NK-92 (cell line): Measurements from ENCODE around the gene HOXA3.

Experiments
- DNase-seq: peaks from one replicate; lab custom pipeline; 2025; ENCODE audit not compliant: unreplicated experiment; lab: John Stamatoyannopoulos, UW

HOXA3 gene

GRCh38 chr7:27116962-27117886 is 35.2 kb downstream of the HOXA3 start:
- no peak for DNase-seq

- no peak for DNase-seq
Observed at GRCh38 chr7:27116031-27116961, 36.1 kb downstream of the HOXA3 start.

- DNase-seq, result no peak
Observed at GRCh38 chr7:27115221-27116026, 37.0 kb downstream of the HOXA3 start.

GRCh38 chr7:27114881-27115220 is 37.5 kb downstream of the HOXA3 start:
- DNase-seq, result no peak

- no peak for DNase-seq
Observed at GRCh38 chr7:27113991-27114769, 38.2 kb downstream of the HOXA3 start.

- DNase-seq, result no peak
Observed at GRCh38 chr7:27112955-27113949, 39.1 kb downstream of the HOXA3 start.

GRCh38 chr7:27112361-27112760 is 40.0 kb downstream of the HOXA3 start:
- no peak for DNase-seq

GRCh38 chr7:27111751-27112277 is 40.6 kb downstream of the HOXA3 start:
- DNase-seq, result no peak

- no peak for DNase-seq
Observed at GRCh38 chr7:27111042-27111750, 41.2 kb downstream of the HOXA3 start.

- DNase-seq, result no peak
Observed at GRCh38 chr7:27110186-27111031, 42.0 kb downstream of the HOXA3 start.

GRCh38 chr7:27109466-27110185 is 42.8 kb downstream of the HOXA3 start:
- no peak for DNase-seq

GRCh38 chr7:27108390-27109127 is 43.8 kb downstream of the HOXA3 start:
- DNase-seq, result no peak

- DNase-seq, result no peak
Observed at GRCh38 chr7:27107391-27108381, 44.7 kb downstream of the HOXA3 start.

- no peak for DNase-seq
Observed at GRCh38 chr7:27106901-27107240, 45.5 kb downstream of the HOXA3 start.
